Measurements from ENCODE around the gene TRIM44. TPM values are rescaled to one million over a fixed set of nuclear protein-coding genes. Genes with fewer than 3 reads are reported as not detected.
A peak's percentile ranks its signal among the peaks of the same experiment; 100 is the strongest.

Gene TRIM44
- total RNA-seq, 1 donor from 2014 or later, result 67.0 TPM

GRCh38 chr11:35717043-35717442, 54.5 kb downstream of the TRIM44 start:
- Mint-ChIP-seq H3K4me3 (no peak overlapping the region), H3K27me3 (no peaks in the 10 kb centered on the region), H3K36me3 (ENCODE audit: low read depth) (peaks cover 9% of the 10 kb centered on the region), H3K27ac (peak overlapping the region; percentile 27), H3K4me1 (peaks cover 64% of the 10 kb centered on the region), H3K9me3 (peaks cover 7% of the 10 kb centered on the region)
- POLR2A ChIA-PET, result interaction anchor here (0.7 kb wide), 1 partner anchor 54 kb away, joined by 3 read pairs; no protein-coding TSS in a partner anchor
- DNase-seq, result no peak
- intact Hi-C loops (cut with micrococcal nuclease), result no loop called here
- no peak for TF ChIP-seq CTCF (IDR thresholded peaks at IDR 0.05)
- no peak for ATAC-seq (ENCODE audit: low read depth)
- CTCF ChIA-PET, result no interaction called here

GRCh38 chr11:35717520-35717919, 54.9 kb downstream of the TRIM44 start:
- ATAC-seq (ENCODE audit: low read depth) (peak; percentile 10), DNase-seq (no peak)
- POLR2A ChIA-PET, result interaction anchor here (0.7 kb wide), 1 partner anchor 54 kb away, joined by 3 read pairs; no protein-coding TSS in a partner anchor
- peaks cover 7% of the 10 kb centered on the region for H3K9me3 Mint-ChIP-seq
- CTCF ChIA-PET, result no interaction called here
- TF ChIP-seq CTCF (IDR thresholded peaks at IDR 0.05), result no peak
- H3K4me3 Mint-ChIP-seq, result no peak overlapping the region
- intact Hi-C loops (cut with micrococcal nuclease), result no loop called here
- H3K27ac Mint-ChIP-seq, result peak overlapping the region; percentile 27
- H3K4me1 Mint-ChIP-seq, result peaks cover 68% of the 10 kb centered on the region
- H3K27me3 Mint-ChIP-seq, result no peaks in the 10 kb centered on the region
- peaks cover 7% of the 10 kb centered on the region for H3K36me3 Mint-ChIP-seq (ENCODE audit: low read depth)

DNA sequence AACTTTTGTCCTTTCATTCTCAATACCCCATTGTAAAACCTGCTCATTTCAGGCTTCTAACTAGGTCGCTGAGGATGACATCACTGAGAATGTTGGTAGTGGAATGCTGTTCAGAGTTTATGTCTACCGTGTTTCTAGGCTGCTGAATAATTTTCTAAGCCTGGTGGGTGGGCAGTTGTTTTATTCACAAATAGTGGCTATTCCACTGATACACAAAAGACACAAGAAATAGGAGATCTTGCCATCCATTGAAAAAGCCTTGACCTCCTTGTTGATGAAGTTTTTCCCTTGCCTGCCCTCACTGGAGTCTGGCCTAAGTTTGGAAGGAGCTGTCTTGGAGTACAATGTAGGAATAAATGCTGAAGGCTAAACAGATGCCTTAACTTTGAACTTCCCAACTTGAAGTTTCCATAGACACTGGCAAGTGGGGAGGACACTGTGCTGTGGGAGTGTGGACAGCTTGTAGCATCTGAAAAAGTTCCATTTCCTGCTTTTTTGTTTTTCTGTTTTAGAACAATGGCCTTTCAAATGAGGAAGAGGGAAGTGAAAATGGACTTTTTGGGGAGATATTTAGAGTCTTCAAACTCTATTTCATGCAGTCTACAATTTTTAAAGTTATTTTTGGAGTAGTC, 59.2 kb downstream of the TRIM44 start:
- no peak for DNase-seq
- ChIA-PET CTCF (no interaction called here), POLR2A (interaction anchor here (0.8 kb wide), 1 partner anchor 25 kb away, joined by 3 read pairs; no protein-coding TSS in a partner anchor)
- intact Hi-C loops (cut with micrococcal nuclease), result no loop called here
- Mint-ChIP-seq H3K4me1 (peaks cover 67% of the 10 kb centered on the region), H3K27ac (peak overlapping the region; percentile 85), H3K27me3 (no peaks in the 10 kb centered on the region), H3K9me3 (no peaks in the 10 kb centered on the region), H3K36me3 (ENCODE audit: low read depth) (peaks cover 15% of the 10 kb centered on the region), H3K4me3 (peak overlapping the region; percentile 56)
- no peak for TF ChIP-seq CTCF (IDR thresholded peaks at IDR 0.05)
- ATAC-seq (ENCODE audit: low read depth), result no peak

GRCh38 chr11:35722641-35723040, 60.1 kb downstream of the TRIM44 start:
- peak overlapping the region; percentile 85 for H3K27ac Mint-ChIP-seq
- intact Hi-C loops (cut with micrococcal nuclease), result no loop called here
- no peak for ATAC-seq (ENCODE audit: low read depth)

DNA sequence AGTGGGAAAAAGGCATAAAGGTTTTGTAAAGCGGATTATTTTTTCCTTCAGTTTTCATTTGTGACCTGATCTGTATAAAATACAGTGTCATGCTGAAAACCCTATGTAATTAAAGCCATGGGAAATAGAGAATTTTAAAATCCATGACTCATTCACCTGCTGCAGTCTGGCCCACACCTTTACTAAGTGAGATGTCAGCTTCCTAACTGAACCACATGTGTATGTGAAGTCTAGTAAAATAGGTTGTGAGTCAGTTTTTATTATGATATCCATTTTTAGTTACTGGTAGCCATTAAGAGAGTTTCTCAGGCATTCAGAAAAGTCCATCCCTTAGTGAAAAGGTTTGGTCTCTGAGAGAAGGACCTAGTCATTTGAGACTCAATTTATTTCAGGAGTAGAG, 60.9 kb downstream of the TRIM44 start:
- H3K9me3 Mint-ChIP-seq, result no peaks in the 10 kb centered on the region
- peak overlapping the region; percentile 10 for H3K27ac Mint-ChIP-seq

More at GRCh38 chr11:35722641-35723040, 60.1 kb downstream of the TRIM44 start:
- Mint-ChIP-seq H3K4me3 (no peak overlapping the region), H3K27me3 (no peaks in the 10 kb centered on the region), H3K36me3 (ENCODE audit: low read depth) (peaks cover 24% of the 10 kb centered on the region), H3K4me1 (peaks cover 59% of the 10 kb centered on the region), H3K9me3 (no peaks in the 10 kb centered on the region)
- CTCF ChIA-PET, result no interaction called here
- POLR2A ChIA-PET, result no interaction called here
- DNase-seq, result no peak
- TF ChIP-seq CTCF (IDR thresholded peaks at IDR 0.05), result no peak

More for the DNA sequence above, 60.9 kb downstream of the TRIM44 start:
- no peaks in the 10 kb centered on the region for H3K27me3 Mint-ChIP-seq
- POLR2A ChIA-PET, result no interaction called here
- no peak for TF ChIP-seq CTCF (IDR thresholded peaks at IDR 0.05)
- peaks cover 29% of the 10 kb centered on the region for H3K36me3 Mint-ChIP-seq (ENCODE audit: low read depth)
- ATAC-seq (ENCODE audit: low read depth) (no peak), DNase-seq (no peak)
- intact Hi-C loops (cut with micrococcal nuclease), result no loop called here
- H3K4me3 Mint-ChIP-seq, result no peak overlapping the region
- H3K4me1 Mint-ChIP-seq, result peaks cover 53% of the 10 kb centered on the region
- CTCF ChIA-PET, result no interaction called here

Measured in activated B cell treated with CpG ODN at 0.5 μM for 24 hours (primary cell).